NCI-H748 (cell line): Measurements from ENCODE around the gene TMEM187.

Experiments used
- DNase-seq: peaks from one replicate; lab custom pipeline; 2025; ENCODE audit not compliant: unreplicated experiment; lab: John Stamatoyannopoulos, UW

The TMEM187 gene

DNA sequence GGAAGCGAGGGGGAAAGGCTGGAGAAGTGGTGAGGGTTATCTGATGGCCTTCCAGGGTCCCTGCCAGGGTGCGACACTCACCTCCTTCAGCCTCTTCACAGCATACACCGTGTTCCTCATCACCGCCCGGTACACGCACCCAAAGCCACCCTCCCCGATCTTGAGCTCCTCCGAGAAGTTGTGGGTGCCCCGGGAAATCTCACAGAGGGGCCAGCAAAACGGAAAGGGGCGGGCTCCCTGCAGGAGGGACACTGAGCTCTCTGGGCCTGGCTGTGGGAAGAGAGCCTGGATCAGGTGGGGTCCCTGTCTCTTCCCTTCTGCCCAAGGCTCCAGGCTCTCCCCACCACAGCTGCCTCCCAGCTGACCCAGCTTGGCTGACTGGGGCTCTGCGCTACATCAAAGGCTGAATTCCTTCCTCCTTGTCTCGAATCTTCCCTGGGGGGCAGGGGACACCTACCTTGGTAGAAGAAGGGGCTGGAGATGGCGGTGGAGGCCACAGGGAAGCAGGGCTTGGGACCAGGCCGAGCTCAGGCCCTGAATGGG lies 46.0 kb downstream of the TMEM187 start:
- no peak for DNase-seq

DNA sequence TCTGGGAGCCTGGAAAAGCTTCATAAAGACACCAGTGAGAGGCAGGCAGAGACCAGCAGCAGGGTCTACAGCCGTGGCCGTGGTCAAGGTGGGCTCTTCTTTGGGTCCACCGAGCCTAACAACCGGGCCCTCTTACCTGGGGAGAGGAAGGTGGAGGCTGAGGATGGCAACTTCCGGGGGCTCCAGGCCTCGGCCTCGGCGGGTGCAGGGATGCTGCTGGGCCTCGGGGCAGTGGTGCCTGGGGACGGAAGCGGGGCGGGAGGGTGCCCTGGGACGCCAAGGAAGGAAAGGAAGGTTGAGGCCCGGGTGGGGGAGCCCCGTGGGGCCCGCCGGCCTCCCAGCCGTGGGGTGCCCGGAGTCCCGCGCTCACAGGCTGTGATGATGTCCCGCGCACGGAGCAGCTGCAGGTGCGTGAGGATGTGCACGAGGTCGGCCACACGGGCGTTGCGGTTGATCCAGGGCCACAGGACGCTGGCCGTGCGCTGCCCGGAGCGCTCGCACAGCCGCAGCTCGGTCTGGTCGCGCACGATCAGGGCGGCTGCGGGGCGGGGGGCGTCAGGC lies 46.6 kb downstream of the TMEM187 start:
- DNase-seq: peak; percentile 34

DNA sequence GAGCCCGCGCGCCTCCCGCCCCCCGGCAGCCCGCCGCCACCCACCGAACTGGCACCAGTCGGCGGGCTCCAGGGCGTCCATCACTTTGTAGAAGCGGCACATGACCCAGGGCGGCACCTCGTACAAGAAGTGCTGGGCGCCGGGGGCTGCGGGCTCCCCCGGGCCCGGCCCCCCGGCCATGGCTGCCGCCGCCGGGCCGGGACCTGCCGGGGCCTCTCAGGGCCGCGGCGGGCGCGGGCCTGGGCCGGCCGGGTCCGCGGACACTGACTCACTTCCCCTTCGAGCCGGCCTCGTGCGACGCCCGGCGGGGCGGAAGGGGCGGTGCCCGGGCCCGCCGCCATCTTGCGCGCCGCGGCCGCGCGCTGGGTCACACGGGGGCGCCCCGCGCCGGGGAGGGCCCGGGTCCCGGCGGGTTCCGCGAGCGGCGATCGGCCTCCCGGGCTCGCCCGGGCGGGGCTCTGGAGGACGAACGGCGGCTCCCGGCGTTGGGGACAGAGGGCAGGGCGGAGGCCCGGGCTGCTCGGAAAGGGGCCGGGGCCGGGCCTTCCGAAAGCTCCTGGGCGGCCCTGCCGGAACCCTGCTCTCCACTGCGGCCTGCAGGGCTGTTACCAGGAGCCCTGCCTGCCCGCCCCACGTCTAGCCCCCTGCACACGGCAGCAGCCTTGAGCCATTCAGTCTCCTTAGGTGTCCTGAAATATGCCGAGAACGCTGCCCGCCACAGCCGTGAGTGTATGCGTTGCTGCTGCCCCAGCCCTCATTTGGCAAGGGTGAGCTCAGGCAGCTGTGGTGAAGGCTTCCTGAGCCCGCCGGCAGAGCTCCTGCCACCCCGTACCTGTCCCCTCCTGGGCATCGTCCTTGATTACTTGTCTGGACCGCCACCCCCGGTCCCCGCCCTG lies 47.3 kb downstream of the TMEM187 start, which contains the start of gene IRAK1:
Gene IRAK1 (minus strand): TSS at position 270 of the 896 bp plus-strand sequence. CDS start 90 bp downstream, at position 180.
- DNase-seq: peak; percentile 61

DNA sequence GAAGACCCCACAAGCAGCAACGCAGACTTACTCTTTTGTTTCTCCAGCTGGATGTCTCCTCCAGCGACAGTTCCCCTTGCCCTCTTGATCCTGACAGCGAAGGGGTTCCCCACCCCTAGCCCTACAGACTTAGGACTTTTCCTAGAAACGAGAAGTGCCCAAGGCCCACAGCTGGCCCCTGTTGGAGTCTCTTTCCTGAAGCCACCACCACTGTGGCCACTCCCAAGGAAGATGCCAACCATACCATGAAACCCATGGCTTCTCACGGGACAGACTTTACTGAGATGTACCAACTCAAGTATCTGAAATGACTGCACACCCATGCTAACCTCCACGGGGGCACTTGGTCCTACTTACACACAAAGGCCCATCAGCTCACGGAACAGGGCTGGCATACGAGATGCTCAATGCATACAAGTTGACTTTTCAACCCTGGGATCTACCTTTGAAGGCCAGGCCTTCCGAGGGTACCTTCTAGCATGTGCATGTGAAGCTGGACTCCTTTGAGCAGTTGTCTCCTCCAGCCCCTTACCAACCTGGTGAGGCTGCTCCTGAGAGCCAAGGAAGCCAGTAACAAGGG lies 48.1 kb downstream of the TMEM187 start:
- DNase-seq: no peak

DNA sequence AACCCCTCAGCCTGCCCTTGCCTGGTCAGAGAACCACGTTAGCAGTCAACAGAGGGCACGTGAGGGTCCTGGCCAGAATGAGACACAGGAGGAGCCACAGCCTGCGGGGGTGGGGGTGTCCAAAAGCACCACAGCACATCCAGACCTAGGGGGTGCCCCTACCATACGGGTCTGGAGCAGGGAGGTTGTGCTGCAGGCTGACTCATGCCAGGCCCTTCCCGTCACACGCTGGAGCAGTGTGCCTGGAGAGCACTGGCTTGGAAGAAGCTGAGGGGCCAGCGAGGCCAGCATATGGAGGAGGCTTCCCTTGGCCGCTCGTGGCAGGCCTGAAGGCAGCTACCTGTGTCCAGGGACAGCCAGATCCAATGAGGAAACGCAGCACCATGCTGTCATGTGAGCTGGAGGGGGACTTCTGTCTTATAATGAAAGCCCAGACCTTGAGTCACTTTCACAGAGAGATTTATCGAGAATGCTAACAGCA lies 48.6 kb downstream of the TMEM187 start:
- DNase-seq: no peak

DNA sequence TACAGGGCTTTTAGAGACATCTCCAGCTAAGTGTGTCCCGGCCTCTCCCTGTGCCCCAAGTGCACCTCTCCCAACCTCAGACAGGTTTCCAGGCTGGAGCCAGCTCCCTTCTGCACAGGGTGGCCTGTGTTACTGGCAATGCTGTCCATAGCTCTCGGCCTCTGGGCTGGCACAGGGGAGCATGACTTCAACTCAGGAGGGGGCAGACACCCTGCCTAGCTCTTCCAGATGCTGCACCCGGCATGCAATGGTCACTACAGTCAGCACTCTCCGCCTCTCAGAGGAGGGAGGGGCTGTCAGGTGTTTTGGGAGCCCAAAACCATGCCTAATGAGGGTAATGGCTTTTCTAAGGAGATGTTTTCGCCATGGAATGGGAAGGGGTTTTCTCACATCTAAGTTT lies 49.6 kb downstream of the TMEM187 start:
- no peak for DNase-seq

DNA sequence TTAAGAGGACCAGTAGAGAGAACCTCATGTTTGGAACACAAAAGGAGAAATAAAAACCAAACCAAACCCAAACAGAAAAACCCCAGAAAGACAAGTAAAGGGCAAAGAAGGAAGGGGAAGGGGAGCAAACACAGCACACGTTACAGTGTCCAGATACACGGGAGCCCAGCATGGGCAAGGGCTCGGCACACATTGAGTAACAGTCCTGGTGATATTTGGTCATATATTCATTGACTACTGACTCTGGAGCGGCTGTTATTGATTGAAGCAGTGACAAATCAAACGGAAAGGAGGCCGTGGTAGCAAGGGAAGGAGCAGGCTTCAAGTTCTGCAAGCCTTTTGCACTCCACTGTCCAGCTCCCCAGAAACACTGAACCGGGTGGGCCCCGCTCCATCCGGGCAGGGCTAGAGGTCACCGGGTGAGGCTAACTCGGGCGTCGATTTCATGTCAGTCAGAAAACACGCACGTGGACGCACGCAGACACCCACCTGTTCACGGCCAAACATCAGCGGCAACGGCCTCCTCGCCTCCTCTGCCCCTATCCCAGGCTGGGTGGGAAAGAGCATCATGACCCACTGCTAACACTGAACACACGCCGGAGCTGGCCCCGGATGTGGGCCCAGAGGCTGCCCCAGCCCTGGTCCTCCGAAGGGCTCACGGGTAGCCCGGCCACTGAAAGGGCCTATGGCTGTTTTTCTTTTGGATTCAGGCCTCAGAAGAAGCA lies 50.9 kb downstream of the TMEM187 start:
- DNase-seq: no peak

DNA sequence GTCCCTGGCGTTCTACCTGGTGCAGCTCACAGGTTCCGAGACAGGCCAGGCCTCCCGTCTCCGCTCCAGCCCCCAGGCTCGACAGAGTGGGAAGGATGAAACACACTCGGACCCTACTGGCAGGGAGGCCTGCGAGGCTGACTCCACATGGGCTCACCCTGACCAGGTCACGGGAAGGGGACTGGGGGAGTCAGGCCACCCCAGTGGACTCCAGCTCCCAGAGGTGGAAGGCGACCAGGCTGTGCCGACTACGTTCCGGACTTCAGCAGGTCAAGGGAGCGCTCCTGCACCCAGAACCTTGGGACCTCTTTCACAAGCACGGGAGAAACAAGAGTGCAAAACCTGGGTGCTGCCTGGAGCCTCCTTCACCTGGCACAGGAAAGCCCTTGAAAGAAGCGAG lies 51.7 kb downstream of the TMEM187 start:
- no peak for DNase-seq

DNA sequence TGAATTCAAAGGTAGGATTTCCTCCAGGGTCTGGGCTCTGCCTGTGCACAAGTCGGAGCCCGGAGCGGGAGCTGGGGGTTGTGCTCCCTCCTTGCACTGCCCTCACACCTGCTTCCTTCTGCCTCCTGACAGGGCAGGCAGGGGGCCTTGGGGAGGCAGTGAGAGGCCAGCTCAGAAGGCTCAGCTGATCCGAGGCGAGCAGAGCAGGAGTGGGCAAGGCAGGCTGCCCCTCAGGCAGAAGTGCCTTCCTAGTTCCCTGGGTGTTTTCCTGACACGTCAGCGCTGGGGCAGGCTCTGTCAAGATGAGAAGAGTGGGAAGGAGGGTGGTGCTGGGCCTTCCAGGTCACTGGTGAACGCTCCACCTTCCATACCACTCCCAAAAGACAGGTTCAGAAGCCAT lies 52.7 kb downstream of the TMEM187 start:
- no peak for DNase-seq

DNA sequence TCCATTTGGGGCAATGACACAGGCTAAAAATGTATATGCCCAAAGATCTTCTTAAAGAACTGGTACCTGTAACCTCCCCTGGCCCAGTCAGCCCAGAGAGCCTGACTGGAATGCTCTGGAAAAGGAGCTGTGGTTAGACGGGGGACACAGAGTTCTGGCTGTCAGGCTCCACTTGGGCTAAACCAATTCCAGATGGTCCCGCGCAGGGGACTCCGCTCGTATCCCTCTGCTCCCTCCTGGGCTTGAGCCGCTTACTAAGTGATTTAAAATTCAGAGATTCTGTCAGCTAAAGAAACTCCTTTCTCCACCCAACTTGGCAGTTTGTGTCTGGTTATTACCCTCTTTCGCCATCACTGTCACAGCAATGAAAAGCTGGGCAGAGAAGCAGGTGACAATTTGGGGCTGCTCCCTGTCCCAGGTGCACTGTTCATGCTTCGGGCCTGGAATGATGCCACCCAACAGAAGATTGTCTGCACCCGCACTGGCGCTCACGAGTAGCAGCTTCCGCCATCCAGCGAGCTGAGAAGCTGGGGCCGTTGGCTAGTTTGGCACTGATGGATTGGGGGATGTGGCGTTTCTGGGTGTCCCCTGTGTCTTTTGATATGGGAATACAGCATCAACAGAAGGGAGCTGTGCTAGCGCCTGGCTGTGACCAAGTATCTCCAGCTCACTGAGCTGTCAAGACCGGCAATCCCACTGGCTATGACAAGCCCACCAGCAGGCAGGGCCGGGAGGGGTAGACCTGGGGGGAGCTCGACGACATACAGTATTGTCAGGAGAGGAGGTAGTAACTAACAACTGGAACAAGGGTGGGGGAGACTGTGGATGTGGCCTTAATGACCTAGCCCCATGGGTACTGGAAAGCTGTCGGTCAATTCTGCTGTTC lies 53.8 kb downstream of the TMEM187 start:
- DNase-seq: no peak

DNA sequence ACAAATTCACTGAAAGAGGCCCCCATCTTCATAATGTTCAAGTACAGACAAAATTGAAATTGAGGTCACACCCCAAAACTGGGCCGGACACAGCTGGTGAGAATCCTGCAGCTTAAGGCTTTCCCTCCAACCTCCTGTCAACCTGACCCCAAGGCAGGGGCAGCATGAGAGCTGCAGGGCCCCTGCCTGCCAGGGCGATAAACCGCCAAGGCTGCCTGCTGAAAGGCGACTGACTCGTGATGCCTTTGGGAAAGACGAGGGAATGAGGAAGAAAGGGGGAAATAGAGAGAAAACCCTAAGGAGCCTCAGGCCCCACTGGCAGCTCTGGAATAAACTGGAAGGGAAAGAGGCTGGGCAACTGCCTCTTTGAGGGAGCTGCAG lies 54.5 kb downstream of the TMEM187 start:
- no peak for DNase-seq

DNA sequence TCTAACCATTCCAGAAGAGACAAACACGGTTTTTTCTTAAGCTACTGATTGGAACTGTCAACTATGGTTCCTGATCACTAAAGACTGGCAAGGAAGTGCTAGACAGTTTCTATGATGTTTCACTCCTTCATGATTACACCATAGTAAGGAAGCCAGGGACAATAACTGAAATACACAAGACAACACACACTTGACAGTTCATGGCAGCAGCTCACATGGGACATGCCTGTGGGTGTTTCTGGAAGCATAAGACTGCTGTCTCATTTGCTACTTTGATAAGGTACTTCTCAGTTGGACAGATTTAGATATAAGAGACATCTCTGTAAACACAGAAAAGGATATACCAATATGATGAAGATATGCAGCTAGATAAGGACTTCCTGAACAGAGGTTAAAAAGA lies 55.4 kb downstream of the TMEM187 start:
- no peak for DNase-seq

DNA sequence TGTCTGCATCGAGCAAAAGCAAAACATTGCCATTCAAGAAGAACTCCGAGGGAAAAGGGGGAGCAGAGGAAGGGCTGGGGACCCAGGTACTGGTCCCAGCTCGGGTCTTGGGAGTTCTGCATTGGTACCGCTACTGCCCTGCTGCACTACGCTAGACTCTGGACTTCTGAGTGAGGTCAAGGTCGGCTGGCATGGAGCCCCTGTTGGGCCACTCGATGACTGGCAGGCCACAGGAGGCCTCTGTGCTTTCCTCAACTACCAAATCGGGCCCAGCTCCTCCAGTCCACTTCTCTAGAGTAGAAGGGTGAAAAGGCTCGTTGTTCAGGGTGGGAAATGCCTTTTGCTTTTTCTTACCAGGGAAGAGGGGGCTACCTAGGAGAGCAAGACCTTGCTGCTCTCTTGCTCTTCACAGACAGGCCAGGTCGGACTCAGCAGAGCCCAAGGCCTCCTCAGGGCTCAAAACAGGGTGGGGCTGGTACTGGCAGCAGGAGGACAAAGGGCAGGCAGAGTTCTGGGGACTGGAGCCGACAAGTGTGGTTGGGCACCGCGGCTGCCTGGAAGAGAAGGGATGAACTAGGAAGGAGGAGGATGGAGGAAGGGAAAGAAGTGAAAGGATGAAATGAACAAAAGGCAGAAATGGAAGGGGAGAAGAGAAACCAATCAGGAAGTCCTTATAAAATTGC lies 56.1 kb downstream of the TMEM187 start:
- no peak for DNase-seq

DNA sequence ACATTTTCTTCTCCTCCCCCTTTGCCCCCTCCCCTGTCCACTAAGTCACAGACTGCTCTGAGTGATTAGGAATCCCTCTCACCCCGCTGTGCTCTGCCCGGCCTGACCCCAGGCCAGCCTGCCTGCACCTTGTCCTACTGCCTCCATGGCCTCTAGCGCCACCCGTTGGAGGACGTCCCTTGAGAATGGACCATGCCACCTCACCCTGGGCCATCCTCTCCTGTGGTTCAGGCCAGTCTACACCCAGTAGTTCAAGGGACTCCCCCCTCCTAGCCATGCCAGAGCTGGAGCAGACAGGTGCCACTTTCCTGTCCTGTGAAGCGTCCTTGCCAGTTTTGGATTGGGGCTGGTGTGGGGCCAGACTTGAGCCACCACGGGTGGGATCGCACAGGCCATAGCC lies 56.9 kb downstream of the TMEM187 start:
- DNase-seq: no peak

DNA sequence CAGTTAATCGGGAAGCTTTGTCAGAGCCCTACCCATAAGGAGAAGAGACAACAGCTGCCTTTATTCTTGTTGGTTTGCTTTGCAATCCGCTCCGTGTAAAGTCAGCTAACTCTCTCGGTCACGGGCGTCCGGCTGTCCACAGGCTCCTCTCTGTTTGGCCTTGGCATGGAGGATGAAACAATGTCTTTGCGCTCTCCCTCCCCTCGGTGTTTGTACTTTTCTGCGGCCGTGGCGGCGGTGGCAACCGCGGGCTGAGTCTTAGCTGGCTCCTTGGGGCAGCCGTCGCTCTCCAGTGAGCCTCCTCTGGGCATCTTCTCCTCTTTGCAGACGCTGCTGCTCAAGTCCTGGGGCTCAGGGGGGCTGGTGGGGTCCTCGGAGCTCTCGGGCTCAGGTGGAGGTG lies 57.7 kb downstream of the TMEM187 start:
- DNase-seq: no peak

DNA sequence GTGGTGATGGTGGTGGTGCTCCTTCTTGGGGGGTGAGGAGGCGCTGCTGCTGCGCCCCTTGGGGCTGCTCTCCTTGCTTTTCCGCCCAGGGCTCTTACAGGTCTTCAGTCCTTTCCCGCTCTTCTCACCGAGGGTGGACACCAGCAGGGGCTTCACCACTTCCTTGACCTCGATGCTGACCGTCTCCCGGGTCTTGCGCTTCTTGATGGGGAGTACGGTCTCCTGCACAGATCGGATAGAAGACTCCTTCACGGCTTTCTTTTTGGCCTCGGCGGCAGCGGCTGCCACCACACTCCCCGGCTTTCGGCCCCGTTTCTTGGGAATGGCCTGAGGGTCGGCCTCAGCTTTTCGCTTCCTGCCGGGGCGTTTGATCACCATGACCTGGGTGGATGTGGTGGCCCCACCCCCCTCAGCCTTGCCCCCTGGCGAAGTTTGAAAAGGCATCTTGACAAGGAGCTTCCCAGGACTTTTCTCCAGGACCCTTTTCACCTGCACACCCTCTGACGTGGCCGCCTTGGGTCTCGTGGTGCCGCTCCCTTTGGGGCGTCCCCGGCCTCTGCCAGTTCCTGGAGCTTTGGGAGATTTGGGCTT lies 58.3 kb downstream of the TMEM187 start:
- no peak for DNase-seq

DNA sequence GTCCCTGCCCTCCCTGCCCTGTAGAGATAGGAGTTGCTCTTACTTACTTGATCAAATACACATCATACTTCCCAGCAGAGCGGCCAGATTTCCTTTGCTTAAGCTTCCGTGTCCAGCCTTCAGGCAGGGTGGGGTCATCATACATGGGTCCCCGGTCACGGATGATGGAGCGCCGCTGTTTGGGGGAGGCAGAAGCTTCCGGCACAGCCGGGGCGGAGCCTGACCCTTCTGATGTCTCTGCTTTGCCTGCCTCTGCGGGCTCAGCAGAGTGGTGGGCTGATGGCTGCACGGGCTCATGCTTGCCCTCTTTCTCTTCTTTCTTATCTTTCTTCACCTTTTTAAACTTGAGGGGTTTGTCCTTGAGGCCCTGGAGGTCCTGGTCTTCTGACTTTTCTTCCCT lies 59.6 kb downstream of the TMEM187 start:
- DNase-seq: no peak

DNA sequence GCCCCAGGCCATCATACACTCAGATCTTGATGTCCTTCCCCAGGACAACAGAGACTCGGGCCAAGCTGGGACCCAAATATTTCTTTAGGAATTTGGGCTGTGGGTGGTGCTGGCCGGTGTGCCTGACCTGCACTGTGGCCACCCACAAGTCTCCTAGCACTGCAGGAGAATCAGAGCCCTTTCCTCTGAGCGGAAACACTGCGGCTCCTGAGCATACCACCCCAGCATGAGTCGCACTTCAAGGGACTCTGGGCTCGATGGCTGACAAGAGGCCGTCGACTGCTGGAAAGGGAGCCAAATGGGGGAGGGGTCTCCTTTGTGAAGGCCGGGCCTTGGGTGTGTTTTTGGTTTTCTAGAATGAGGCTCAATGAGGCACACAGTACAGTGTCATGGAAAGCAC lies 60.1 kb downstream of the TMEM187 start:
- no peak for DNase-seq
